HG02840 (cell line): ENCODE data around the gene ARF1.
"Not testable (repeated sequence)": the region's sequence is repeated elsewhere in the genome, so short reads cannot be mapped to it uniquely, and the experiment has no call there.

Source experiments
- ATAC-seq: cut with Tn5 transposase; IDR thresholded peaks from one replicate; pipeline ENCODE4 v1.9.1; 2021; ENCODE audit warnings: mild to moderate bottlenecking, moderate library complexity, moderate number of reproducible peaks; ENCODE audit not compliant: unreplicated experiment, low FRiP score

Gene ARF1

DNA sequence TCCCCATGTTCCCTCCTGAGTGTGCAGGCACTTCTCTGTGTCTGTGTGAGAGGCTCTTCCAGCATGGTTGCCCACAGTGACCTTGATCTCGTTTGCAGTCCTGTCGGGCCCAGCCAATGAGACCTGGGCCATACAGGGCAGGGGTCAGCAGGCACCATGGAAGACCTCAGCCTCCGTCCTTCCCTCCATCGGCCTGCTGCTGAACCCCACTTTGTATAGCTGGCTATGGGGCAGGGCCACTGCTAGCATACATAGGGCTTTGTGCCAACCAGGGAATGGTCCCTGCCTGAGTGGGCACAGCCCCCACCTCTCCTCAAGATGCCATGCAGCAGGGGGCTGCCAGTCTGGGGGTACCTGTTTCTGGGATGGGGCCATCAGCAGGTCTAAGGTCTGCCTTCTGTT lies 16.8 kb downstream of the ARF1 start:
- ATAC-seq, result no peak

DNA sequence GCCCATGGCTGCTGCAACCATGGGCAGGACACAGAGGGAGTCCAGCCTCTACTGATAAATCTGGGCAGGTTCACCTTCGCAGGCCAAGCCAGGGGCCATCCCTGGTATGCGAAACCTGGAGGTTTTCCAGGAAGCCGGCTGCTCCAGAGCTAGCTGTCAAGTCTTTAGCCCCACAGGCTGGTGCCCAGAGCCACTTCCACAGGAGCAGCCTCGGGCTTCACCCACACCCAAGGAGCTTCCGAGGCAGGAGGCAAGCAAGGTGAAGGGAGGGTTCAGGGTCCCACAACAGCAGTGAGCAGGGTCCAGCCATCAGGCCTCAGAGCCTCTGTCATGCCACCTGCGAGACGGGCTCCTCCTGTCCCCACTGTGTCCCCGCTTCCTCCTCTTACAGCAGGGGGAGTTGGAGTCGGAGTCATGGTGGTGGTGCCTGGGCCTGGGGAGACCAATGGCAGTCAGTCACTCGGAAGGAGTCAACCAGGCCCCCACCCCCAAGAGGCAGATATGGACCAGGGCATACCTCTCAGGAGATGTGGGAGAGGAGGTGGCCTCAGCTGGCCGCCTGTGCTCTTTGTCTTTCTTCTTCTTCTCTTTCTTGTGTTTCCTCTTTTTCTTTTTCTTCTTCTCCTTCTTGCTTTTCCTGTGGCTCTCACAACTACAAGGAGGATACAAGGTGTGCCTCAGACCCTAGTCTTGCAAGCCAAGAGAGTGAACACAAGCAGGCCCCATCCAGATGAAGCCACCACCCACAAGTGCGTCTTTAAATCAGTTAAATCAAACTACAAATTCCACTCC lies 18.5 kb downstream of the ARF1 start:
- ATAC-seq, result no peak

DNA sequence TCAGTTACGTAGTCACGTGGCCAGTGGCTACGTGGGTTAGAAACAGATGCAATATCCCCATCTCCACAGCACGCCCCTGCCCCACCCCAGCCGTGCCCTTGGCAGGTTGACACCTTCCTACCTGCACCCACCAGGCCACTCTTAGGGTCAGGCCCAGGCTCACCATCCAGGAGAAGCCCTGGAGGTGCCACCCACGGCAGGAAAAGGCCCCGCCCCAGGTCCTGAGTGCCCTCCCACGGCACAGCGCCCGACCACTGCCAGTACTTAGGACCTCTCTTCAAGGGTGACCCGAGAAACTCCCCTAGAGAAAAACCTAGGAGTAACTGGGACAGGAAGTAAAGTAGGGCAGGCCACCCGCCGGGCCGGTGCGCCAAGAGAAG lies 19.1 kb downstream of the ARF1 start:
- no peak for ATAC-seq

DNA sequence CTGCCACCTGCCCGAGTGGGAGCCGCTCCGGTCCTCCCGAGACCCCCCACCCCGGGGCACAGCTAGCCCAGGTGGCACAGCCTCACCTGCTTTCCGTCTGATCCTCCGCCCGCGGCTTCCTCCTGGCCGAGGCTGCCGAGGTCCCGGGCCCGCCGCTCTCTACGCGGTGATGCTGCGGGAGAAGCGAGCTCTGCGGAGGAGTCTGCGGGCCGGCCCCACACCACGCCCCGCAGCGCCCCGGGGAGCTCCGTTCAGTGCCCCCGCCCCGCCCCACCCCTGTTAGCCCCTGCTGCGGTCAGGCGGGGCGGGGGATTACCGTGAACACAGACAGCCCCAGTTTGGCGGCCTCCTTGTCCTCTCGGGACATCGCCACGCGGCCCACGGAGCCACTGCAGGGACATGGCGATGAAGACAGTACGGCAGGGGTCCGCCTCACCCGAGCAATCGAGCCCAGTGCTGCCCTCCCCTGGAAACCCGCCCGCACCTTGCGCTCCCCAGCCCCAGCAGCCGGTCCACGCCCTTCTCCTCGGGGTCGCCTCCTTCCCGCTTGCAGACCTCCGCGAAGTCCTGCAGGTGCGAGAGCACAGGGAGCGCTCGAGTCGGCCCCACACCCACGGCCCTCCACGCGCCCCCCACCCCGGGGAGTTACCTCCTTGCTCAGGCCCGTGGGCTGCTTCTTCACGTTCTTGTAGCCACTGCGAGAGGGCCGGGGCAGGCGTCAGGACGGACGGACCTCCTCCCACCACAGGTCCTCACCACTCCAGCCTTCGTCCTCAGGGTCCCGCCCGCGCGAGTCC lies 19.7 kb downstream of the ARF1 start:
- peak; percentile 12 for ATAC-seq

DNA sequence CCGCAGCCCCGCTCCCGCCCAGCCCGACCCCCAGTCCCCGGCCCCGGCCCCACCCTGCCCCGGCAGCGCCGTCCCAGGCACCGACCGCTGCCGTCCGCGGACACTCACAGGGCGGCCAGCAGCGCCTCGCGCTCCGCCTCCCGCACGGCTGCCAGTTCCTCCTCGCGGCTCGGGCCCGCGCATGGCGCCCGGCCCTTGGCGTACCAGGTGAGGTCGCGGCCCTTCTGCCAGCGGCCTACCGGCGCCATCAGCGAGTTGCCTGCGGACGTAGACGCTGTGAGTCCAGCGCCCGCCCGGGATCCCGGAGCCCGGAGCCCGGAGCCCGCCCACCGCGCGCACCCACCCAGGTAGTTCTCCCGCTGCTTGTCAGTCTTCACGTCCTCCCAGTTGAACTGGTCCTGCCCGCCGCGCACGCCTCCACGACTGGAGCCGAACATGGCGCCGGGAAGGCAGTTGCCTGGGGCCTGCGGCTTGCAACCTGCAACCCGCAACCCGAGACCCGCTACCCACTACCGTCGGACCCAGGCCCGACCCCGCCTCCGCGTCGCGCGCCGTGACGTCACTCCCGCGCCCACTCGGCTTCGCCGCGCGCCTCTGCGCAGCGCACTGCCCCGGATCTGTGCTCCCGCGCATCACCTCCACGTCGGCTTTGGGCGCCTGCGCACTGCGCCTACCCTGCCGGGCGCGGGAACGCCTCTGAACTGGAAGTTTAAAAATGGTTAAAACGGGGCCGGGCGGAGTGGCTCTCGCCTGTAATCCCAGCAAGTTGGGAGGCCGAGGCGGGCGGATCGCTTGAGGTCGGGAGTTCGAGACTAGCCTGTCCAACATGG lies 20.5 kb downstream of the ARF1 start, which contains the start of gene C1orf35:
TSS of gene C1orf35 (minus strand) at position 535 of the 830 bp plus-strand sequence. CDS start at position 437, 98 bp downstream.
- ATAC-seq, result peak; percentile 76

DNA sequence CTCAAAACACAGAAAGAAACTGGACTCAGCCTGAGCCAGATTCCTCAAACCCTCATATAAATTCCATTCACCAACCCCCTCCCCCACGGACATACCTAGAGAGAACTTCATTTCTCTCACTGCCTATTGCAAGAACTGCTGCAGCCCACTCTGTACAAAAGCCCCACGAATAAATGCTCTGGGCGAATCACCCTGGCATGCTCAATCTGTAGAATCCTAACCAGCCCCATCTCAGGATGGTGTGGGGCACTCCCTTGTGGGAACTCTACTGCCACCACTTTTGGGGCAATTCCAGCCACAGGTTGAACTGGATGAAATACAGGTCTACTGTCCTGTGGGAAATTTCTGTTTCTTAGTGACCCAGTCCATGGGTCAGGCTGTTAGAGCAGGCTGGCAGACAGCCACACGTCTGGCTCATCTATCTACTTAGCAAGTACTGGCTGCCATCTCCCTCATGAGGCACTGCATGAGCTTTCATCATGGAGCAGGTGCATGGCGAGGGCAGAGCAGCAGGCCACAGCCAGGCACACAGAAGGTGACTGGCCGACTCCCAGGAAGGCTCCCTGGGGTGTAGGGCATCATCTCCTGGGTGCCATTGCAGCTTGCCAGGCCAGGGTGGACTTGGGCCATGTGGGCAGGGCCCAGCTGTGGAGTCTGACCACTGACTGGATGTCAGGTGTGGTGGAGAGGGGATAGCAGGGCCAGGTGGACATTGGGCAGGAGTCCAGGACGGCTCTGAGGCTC lies 22.2 kb downstream of the ARF1 start:
- ATAC-seq, result no peak

DNA sequence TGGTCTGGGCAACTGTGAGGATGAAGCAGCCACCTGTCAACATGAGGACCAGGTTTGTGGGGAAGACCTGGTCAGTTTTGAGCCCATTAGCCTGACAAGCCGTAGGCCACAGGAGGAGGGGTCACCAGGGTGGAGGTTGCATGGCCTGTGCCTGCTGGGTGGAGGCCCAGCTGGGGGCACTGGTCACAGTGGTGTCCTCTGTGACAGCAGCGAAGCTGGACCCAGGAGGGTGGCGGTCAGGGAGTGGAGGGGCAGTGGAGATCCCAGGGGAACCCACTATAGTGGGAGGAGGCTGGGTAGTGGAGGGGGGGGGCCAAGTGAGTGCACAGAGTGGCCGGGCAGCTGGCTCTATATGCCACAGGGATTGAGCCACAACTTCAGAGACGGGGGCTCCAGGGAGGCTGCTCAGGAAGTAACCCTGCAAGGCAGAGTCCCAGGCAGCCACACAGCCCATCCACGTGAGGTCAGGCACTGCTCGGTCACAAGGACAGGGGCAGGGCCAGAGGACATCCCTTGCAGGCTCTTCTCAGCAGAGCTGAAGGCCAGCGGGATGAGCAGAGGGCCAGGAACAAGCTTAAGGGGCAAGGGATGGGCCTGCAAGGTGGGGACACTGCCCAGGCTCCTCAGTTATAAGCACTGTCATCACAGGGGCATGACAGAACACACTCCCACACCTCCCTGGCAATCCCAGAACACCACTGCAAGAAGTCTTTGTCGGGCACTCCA lies 22.9 kb downstream of the ARF1 start:
- ATAC-seq, result no peak

DNA sequence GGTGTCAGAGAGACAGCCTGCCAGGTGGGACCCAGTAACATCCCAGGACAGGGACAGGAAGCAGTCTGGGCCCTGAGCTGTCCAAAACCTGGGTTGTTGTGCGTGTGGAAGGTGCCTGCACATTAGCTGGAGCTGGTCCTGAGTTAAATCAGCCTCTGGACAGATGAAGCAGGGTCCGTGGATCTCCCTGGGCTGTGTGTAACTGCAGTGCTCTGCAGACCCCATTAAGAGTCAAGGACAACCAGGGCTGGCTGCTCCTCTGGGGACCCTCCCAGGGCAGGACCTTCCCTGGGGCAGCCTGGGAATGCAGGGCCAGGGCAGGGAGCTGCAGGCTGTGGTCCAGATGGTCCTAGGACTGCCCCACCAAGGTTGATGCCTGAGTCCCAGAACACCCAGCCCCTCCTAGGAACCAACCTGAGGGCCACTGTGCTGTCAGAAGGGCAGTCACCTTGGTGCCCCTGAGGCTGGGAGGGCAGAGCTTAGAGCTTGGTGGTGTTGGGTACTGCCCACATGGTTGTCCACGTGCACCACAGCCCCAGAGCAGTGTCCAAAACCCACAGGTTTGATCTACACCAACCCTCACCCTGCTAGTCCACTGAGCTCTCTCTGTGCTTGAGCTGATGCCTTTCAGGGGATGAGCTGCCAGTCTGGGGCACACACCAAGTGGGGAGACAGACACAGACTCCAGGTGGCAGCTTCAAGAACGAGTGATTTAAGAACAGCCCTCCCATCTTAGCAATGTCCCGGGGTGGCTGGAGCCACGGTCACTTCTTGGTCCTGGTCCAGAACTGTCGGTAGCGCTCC lies 23.7 kb downstream of the ARF1 start:
- ATAC-seq, result no peak

DNA sequence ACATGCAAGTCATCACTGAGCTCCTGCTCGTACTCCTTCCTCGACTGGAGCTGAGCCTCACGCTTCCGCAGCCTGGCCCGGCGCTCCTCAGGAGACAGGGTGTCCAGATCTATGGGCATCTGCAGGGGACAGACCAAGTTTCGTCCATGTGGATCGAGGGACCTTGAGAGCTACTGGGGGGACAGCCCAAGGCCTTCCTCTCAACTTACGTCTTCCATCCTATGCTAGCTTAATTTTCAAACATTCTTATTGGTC lies 24.2 kb downstream of the ARF1 start:
- no peak for ATAC-seq

DNA sequence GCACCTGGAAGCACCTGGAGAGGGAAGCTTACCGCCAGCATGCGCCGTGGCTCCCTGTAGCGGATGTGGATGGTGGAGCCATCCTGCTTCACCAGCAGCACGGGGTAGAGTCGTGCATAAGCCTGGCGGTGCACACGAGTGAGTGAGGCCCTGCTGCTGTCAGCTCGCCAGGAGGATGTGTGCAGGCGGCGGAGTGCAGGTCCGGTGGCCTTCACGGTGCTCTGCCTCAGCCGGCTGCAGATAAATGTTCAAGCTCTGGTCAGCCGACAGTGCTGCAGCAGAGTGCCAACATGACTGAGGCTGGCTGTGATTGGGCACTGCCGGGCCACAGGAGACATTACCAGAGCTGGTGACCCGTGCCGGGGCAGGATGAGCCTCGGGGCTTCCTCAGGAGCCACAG lies 25.1 kb downstream of the ARF1 start:
- ATAC-seq, result no peak

DNA sequence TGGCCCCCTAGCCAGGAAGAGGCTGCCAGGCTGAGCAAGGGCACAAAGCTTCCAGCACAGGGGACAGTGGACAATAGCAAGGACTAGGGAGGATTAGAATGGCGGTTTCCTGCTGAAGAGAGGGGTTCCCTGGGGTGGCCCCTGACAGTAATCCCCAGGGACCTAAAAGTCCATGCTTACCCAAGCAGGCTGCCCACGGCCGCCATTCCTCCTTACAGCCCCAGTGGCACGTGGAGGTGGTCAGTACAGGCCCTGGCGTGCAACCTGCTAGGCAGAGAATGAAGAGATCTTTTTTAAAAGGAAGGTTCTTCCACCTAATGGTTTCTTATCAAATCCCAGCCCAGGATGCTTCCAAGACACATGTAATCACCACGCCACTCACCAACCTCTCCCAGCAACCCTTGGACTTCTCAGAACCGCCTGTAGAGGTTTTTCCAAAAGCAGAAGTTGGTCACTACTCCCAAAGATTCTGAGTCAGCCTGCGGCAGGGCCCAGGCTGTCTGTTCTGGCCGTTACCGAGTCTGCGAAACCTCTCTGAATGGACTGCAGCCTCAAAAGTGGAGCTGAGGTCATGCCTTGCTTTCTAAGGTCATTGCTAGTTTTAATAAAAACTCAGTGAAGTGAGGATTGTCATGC lies 25.7 kb downstream of the ARF1 start:
- no peak for ATAC-seq

DNA sequence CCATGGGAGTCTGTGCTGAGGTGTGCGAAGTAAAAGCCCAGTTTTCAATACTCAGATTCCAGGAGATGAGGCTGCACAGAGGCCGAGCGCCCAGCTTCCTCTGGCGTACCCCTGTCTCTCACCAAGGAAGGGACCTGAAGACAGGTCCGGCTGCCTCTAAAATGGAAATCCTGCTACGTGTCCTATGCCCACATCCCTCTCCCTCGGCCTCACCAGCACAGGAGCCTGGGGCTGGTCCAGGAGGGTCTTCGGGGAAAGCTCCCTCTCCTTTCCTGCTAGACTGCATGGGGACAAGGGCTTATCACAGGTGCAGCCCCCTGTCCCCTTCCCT lies 26.2 kb downstream of the ARF1 start:
- ATAC-seq, result no peak

DNA sequence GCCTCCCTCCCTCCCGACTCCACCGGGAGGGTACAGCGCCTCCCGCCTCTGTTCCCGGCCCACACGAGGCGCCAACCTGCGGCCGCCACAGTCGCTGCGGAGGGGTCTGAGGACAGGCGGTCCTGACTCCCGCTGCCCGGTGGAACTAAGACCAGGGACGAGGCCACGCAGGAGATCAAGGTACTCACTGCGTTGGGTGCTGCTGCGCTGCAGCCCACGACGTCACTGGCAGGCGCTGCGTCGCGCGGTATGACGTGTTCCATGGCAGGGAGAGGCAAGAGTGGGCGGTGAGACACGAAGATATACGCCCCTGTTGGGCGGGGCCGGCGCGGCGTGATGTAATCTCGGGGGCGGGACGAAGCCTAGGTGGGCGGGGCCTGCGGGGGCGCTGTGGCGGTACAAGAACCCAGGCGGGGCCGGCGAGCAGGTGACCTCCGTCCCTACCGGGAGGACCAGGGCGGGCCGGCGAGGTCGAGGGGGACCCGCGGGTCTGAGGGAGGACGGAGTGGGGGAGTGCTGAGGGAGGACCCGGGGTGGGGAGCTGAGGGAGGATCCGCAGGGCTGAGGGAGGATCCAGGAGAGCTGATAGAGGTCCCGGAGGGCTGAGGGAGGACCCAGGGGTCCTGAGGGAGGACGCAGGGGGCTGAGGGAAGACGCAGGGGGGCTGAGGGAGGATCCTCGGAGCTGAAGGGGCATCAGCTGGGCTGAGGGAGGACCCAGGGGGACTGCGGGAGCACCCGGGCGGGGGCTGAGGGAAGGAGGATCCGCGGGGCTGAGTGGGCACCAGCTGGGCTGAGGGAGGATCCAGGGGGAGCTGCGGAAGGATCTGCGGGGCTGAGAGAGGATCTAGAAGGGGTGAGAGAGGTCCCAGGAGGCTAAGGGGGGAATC lies 26.8 kb downstream of the ARF1 start, which contains the start of gene MRPL55:
TSS of gene MRPL55 (minus strand) at position 227 of the 889 bp plus-strand sequence. CDS start 1,039 bp downstream, outside the sequence.
- peak; percentile 96 for ATAC-seq

DNA sequence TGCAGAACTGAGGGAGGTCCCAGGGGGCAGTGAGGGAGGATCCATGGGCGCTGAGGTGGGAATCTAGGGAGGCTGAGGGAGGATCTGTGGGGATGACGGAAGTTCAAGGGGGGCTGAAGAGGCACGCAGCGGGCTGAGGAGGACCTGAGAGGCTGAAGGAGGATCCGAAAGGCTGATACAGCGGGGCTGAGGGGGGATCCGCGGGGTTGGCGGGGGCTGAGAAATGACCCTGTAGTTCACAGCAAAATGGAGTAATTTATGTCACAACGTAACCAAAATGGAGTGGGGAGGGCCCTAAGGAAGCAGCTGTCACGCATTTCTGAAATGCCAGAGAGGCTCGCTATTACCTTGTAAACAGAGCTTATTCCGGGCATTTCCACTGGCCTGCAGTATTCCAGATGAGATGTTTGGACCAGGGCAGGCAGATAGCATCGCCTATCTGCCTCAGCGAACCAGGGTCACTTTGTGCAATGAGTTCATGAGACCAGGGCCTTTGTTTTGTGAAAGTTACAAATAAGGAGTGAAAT lies 27.5 kb downstream of the ARF1 start:
- ATAC-seq, result no peak

DNA sequence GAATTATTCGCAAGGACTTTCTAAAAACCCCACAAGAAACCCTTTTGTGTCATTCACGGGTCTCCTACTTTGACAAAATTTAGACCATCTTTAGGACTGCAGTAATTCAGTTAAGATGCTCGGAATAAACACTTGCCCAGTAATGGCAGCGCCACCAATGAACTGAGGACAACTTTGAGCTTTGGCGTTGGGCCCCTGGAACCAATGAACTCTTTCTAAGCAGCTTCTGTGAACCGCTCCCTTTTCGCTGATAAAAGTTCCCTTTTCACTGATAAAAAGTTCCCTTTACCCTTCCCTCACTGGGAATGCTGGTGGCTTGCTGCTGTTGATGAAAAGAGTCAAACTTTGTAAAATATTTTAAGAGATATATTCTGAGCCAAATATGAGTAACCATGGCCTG lies 28.0 kb downstream of the ARF1 start:
- no peak for ATAC-seq

DNA sequence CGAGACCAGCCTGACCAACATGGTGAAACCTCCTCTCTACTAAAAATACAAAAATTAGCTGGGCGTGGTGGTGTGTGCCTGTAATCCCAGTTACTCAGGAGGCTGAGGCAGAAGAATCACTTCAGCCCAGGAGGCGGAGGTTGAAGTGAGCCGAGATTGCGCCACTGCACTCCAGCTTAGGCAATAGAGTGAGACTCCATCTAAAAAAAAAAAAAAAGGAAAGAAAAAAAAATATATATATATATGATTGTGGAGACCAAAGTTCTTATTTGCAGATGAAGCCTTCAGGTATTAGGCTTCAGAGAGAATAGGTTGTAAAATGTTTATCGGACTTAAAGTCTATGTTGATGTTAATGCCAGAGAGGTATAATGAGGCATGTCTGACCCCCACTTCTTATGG lies 28.8 kb downstream of the ARF1 start:
- not testable (repeated sequence) for ATAC-seq

DNA sequence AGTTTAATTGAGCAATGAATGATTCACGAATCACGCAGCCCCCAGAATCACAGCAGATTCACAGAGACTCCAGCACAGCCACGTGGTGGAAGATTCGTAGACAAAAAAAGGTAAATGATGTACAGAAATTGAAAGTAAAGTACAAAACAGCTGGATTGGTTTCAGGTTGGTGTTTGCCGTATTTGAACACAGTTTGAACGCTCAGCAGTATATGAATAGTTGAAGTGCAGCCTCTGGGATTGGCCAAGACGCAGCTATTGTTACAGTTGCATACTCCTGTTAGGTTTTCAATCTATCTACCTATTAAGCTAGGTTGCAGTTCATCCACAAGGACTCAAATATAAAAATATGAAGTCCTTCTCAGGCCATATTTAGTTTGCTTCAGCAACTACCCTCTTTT lies 29.7 kb downstream of the ARF1 start:
- no peak for ATAC-seq
